ENCODE measurements around the gene RPL13.

RPL13 gene

DNA sequence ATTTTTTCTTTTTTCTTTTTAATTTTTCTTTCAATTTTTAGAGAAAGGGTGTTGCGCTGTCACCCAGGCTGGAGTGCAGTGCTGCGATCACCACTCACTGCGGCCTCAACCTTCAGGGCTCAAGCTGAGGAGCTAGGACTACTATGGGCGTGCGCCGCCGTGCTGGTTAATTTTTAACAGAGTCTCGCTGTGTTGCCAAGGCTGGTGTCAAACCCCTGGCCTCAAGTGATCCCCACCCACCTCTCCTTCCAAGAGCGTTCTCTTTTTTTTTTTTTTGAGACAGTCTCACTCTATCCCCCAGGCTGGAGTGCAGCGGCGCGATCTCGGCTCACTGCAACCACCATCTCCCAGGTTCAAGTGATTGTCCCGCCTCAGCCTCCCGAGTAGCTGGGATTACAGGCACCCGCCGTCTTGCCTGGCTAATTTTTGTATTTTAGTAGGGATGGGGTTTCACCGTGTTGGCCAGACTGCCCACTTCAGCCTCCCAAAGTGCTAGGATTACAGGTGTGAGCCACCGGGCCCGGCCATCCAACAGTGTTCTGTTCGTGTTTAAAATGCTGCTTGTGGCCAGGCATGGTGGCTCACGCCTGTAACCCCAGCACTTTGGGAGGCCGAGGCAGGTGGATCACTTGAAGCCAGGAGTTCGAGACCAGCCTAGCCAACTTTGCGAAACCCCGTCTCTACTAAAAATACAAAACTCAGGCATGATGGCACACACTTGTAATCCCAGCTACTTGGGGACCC lies 14.5 kb upstream of the RPL13 start:
- DNase-seq = no peak

GRCh38 chr16:89546781-89547180 lies 13.7 kb upstream of the RPL13 start:
- DNase-seq = no peak

DNA sequence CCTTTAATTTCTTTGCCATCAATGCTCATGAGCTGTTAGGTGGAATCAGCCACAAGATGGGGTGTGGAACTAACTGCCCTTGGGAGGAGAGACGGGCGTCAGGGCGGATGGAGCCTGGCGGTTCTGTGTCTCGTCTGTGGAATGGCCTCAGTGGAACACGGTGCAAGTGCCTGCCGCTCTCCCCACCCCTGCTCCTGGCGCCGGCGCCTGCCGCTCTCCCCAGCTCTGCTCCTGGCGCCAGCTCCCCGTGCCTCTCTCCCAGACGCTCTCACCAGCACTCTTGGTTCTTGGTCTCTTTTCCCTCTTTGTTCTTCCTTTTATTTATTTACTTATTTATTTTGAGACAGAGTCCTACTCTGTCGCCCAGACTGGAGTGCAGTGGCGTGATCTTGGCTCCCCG lies 13.2 kb upstream of the RPL13 start:
- no peak for DNase-seq

- no peak for DNase-seq
Measured at GRCh38 chr16:89547860-89548259, 12.6 kb upstream of the RPL13 start.

GRCh38 chr16:89548344-89549006 lies 12.0 kb upstream of the RPL13 start:
- no peak for DNase-seq

DNA sequence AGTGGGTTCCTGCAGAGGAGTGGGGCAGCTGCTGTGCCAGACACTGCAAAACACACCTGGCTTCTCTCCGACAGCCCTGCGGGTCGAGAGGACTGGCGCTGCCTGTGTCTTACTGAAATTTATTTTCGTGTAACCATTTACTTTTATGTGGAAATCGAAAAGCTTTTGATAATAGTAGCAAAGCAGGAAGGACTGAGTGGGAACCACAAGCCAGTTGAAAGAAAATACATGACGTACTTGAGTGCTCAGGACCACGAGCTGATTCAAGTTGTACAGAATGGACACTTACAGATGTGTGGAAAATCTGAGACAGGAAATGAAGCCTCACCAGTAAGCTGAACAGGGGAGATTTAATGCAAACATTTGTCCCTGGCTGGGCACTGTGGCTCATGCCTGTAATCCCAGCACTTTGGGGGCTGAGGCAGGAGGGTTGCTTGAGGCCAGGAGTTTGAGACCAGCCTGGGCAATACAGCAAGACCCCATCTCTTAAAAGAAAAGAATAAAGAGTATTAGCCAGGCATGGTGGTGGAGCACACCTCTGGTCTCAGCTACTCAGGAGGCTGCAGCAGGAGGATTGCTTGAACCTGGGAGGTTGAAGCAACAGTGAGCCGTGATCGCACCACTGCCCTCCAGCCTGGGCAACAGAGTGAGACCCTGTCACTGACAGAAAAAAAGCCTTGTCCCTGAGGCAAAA lies 11.3 kb upstream of the RPL13 start:
- peak; percentile 24 for DNase-seq

DNA sequence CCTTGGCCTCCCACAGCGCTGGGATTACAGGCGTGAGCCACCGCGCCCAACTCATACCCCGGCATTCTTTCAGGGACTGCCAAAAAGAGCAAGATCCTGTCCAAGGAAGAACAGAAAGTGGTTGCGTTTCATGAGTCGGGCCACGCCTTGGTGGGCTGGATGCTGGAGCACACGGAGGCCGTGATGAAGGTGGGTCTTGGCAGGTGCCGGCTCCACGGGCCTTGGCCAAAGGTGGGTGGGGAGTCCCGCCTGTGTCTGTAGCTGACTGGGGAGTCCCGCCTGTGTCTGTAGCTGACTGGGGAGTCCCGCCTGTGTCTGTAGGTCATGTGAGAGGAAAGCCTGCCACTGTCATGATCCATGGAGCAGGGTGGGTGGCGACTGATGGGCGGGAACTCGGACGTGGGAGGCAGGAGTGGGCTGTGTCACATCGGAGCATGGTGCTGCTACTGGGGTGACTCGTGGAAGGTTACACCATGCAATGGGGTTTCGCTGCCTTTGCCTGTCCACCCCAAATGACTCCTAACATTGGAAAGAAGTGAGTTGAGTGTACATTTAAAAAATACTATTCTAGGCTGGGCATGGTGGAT lies 10.0 kb upstream of the RPL13 start:
- no peak for DNase-seq

DNA sequence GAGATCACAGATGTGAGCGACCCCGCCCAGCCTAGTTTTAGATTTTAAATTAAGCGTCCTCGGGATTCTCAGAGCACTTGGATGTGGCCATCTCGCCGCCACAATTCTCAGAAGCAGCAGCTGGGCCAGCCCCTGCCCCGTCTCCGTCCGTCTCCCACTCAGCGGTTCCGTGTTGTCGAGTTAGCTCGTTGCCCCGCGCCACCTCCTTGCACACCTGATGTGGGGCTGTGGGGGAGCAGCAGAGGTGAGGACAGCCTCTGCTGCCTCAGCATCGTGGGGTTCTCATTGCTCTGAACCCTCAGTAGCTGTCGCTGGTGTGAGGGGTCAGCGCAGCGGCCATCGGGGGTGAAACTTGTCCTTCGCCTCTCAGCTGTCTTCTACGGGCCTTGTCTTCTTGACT lies 8.2 kb upstream of the RPL13 start:
- DNase-seq = no peak

GRCh38 chr16:89552913-89553312 lies 7.6 kb upstream of the RPL13 start:
- DNase-seq = no peak

GRCh38 chr16:89553733-89554132 lies 6.7 kb upstream of the RPL13 start:
- DNase-seq = no peak

DNA sequence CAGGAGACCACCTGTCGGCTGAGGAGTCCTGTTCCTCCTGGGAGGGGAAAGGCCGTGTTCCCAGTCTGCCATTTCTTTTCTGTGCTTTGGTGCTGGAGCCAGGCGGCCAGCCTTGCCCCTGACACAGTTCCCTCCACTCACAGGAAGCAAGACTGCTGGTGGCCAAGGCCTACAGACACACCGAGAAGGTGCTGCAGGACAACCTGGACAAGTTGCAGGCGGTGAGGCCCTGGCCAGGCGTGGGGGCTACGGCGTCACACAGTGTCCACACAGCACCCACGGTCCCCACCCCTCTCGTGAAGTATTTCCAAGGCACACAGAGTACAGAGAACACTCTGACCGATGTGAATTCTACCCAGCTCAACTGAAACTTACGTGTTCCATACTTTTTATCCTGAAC lies 6.1 kb upstream of the RPL13 start:
- DNase-seq = no peak

- no peak for DNase-seq
Measured at GRCh38 chr16:89555265-89555664, 5.2 kb upstream of the RPL13 start.

DNA sequence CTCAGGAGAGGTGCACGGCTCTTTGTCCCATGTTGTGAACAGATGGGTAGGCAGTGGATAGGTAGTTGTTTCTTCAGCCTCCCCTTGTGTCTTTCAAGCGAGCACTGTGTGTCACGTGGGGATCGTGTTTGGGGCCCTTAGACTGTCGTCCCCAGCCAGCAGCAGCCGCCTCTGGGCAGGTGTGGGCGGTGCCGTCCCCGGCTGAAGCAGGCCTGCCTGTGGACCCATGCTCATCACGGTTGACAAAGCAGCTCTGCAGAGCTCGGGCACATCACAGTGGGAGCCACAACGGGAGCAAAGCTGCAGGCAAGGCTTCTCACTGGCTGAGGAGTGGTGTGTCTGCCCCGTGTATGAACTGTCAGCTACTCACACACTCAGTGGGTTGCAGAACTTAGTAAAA lies 4.7 kb upstream of the RPL13 start:
- no peak for DNase-seq

GRCh38 chr16:89556750-89557689 lies 3.5 kb upstream of the RPL13 start:
- peak; percentile 84 for DNase-seq

DNA sequence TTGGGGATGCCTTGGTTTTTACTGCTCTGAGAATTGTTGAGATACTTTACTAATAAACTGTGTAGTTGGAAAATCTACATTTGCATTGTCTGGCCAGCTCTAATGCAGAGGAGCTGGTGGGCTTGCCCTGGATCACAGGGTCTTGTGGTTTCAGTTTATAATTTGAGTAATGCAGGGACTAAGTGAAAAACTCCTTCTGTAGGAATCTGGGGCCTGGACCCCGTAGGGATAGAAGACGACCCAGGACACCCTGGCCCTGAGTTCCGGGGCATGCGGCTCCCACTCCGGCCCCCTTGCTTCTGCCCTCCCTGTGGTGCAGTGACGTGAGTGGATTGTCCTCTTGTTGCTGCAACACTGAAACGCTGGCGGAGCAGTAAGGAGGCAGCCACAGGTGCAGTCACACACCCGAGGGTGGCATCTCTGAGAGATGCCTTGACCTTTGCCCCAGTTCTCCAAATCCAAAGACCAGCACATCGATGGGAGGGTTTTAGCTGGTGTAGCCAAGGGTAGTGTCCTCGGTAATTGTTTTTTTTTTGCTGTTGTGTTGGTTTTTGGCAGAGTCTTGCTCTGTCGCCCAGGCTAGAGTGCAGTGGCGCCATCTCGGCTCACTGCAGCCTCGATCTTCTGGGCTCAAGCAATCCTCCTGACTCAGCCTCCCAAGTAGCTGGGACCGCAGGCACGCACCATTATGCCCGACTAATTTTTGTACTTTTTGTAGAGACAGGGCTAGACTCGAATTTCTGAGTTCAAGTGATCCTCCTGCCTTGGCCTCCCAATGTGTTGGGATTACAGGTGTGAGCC lies 2.6 kb upstream of the RPL13 start:
- DNase-seq = no peak

- DNase-seq = no peak
Measured at GRCh38 chr16:89561142-89561883, 831 bp downstream of the RPL13 start.

DNA sequence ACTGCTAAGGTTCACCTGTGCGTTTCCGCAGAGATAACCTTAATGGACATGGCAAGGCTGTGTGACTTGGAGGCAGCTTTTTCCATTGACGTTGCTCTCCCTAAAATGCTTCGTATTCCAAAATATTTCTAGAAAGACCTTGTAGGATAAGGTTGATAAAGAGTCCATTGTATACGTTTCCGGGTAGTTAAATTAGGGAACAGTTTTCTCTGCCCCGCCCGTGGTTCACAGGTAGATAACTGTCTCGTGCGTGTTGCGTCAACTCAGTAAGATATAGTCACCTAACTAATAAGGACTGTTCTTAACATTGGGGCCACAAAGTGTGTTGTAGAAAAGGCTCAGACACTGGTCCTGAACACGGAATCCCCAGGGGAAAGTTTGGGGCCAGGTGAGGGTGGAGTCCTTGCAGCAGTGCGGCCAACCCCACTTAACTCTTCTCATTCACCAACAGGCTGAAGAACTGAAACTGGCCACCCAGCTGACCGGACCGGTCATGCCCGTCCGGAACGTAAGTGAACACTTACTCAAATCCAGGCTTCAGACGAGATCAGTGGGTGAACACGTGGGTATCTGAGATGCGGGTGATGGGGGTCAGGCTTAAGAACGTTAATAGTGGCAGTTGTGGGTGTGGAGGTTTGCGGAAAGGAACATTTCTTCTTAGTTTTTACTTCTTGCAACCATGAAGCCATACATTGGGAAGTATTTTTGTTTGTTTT lies 1.6 kb downstream of the RPL13 start:
- peak; percentile 11 for DNase-seq

GRCh38 chr16:89562939-89563338 lies 2.5 kb downstream of the RPL13 start:
- no peak for DNase-seq

GRCh38 chr16:89563639-89564392 lies 3.3 kb downstream of the RPL13 start:
- peak; percentile 9 for DNase-seq
